ENCODE results near the gene NBEAL2.

DNA sequence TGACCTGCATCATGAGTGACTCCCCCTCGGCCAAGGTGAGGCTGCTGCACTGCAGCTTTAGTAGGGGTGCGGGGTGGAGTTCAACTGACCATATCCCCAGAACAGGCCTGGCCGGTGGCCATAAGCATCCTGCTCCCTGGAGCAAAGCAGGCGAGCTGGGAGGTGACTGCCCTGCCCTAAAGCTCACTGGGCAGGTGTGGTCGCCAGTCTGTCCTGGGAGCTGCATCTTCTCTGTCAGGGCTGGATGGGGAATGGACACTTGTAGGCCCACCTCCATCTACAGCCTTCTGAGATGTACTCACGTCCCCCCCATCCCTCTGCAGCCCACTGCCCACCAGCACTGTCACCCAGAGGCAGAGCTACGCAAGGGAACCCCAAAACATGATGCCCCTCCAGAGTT lies 14.5 kb downstream of the NBEAL2 start:
- TF ChIP-seq, protein P1, sequence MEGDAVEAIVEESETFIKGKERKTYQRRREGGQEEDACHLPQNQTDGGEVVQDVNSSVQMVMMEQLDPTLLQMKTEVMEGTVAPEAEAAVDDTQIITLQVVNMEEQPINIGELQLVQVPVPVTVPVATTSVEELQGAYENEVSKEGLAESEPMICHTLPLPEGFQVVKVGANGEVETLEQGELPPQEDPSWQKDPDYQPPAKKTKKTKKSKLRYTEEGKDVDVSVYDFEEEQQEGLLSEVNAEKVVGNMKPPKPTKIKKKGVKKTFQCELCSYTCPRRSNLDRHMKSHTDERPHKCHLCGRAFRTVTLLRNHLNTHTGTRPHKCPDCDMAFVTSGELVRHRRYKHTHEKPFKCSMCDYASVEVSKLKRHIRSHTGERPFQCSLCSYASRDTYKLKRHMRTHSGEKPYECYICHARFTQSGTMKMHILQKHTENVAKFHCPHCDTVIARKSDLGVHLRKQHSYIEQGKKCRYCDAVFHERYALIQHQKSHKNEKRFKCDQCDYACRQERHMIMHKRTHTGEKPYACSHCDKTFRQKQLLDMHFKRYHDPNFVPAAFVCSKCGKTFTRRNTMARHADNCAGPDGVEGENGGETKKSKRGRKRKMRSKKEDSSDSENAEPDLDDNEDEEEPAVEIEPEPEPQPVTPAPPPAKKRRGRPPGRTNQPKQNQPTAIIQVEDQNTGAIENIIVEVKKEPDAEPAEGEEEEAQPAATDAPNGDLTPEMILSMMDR (IDR thresholded peaks at IDR 0.05 in 2 of 3, conservative IDR thresholded peaks at IDR 0.05 in 1 of 3; ENCODE audit: control insufficient read depth in 2 of 3, extremely low read depth in 1 of 3, insufficient read depth in 1 of 3, low read depth in 3 of 3, low read length in 3 of 3) = no peak
- TF ChIP-seq SMC3 (IDR thresholded peaks at IDR 0.05; ENCODE audit: borderline replicate concordance, low read length) = no peak
- no peak for TF ChIP-seq ZNF384 (IDR thresholded peaks at IDR 0.05; ENCODE audit: borderline replicate concordance, low read depth, low read length)
- TF ChIP-seq ATF2 (IDR thresholded peaks at IDR 0.05; ENCODE audit: low read length) = no peak
- TF ChIP-seq, protein P2, sequence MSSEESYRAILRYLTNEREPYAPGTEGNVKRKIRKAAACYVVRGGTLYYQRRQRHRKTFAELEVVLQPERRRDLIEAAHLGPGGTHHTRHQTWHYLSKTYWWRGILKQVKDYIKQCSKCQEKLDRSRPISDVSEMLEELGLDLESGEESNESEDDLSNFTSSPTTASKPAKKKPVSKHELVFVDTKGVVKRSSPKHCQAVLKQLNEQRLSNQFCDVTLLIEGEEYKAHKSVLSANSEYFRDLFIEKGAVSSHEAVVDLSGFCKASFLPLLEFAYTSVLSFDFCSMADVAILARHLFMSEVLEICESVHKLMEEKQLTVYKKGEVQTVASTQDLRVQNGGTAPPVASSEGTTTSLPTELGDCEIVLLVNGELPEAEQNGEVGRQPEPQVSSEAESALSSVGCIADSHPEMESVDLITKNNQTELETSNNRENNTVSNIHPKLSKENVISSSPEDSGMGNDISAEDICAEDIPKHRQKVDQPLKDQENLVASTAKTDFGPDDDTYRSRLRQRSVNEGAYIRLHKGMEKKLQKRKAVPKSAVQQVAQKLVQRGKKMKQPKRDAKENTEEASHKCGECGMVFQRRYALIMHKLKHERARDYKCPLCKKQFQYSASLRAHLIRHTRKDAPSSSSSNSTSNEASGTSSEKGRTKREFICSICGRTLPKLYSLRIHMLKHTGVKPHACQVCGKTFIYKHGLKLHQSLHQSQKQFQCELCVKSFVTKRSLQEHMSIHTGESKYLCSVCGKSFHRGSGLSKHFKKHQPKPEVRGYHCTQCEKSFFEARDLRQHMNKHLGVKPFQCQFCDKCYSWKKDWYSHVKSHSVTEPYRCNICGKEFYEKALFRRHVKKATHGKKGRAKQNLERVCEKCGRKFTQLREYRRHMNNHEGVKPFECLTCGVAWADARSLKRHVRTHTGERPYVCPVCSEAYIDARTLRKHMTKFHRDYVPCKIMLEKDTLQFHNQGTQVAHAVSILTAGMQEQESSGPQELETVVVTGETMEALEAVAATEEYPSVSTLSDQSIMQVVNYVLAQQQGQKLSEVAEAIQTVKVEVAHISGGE (CRISPR knock-in tag; IDR thresholded peaks at IDR 0.05) = no peak
- no peak for TF ChIP-seq CEBPB (IDR thresholded peaks at IDR 0.05; ENCODE audit: borderline replicate concordance in 1 of 2, low read depth in 2 of 2, low read length in 2 of 2)
- TF ChIP-seq GABPA (IDR thresholded peaks at IDR 0.05; ENCODE audit: low read depth) = no peak
- no peak for TF ChIP-seq CHD4 (IDR thresholded peaks at IDR 0.05)
- TF ChIP-seq STAT1 (conservative IDR thresholded peaks at IDR 0.05) = no peak
- TF ChIP-seq JUNB (IDR thresholded peaks at IDR 0.05) = no peak

All from GM12878 (cell line).